NOMO-1 treated with dmso at 0.1 percent for 144 hours (cell line): ENCODE data around the gene ARL5C.

Experiments
- DNase-seq: peaks from one replicate; lab custom pipeline; 2025; ENCODE audit not compliant: unreplicated experiment; lab: John Stamatoyannopoulos, UW

ARL5C gene

GRCh38 chr17:39194089-39194984 is 28.4 kb upstream of the ARL5C start:
- peak; percentile 51 for DNase-seq

GRCh38 chr17:39193346-39193745 is 27.4 kb upstream of the ARL5C start:
- no peak for DNase-seq

GRCh38 chr17:39192901-39193300 is 26.9 kb upstream of the ARL5C start:
- DNase-seq, result no peak

GRCh38 chr17:39191750-39192510 is 26.0 kb upstream of the ARL5C start:
- no peak for DNase-seq

GRCh38 chr17:39187152-39187830 is 21.3 kb upstream of the ARL5C start:
- DNase-seq, result no peak

GRCh38 chr17:39186481-39187002 is 20.6 kb upstream of the ARL5C start:
- no peak for DNase-seq

- DNase-seq, result no peak
Measured at GRCh38 chr17:39183720-39184119, 17.8 kb upstream of the ARL5C start.

GRCh38 chr17:39183045-39183444 is 17.1 kb upstream of the ARL5C start:
- DNase-seq, result no peak

- DNase-seq, result no peak
Measured at GRCh38 chr17:39181303-39181702, 15.3 kb upstream of the ARL5C start.

GRCh38 chr17:39178536-39178935 is 12.6 kb upstream of the ARL5C start:
- peak; percentile 72 for DNase-seq

GRCh38 chr17:39177256-39177655 is 11.3 kb upstream of the ARL5C start:
- DNase-seq, result no peak

GRCh38 chr17:39175695-39176093 is 9.7 kb upstream of the ARL5C start:
- peak; percentile 92 for DNase-seq

- peak; percentile 71 for DNase-seq
Measured at GRCh38 chr17:39174920-39175694, 9.1 kb upstream of the ARL5C start.

GRCh38 chr17:39173526-39174274 is 7.7 kb upstream of the ARL5C start:
- no peak for DNase-seq

- DNase-seq, result no peak
Measured at GRCh38 chr17:39173080-39173479, 7.1 kb upstream of the ARL5C start.

GRCh38 chr17:39171933-39172332 is 6.0 kb upstream of the ARL5C start:
- no peak for DNase-seq

- no peak for DNase-seq
Measured at GRCh38 chr17:39170558-39170957, 4.6 kb upstream of the ARL5C start.

- DNase-seq, result no peak
Measured at GRCh38 chr17:39170109-39170508, 4.1 kb upstream of the ARL5C start.

GRCh38 chr17:39169518-39169917 is 3.6 kb upstream of the ARL5C start:
- no peak for DNase-seq

- DNase-seq, result peak; percentile 41
Measured at GRCh38 chr17:39169101-39169500, 3.1 kb upstream of the ARL5C start.
